Naive thymus-derived CD8-positive, alpha-beta T cell (primary cell): ENCODE data around the gene ASCL2. TPM values are rescaled to one million over a fixed set of nuclear protein-coding genes. Genes with fewer than 3 reads are reported as not detected.

Source experiments
- ATAC-seq, 2 donors: fragments of 150-1000 bp; cut with Tn5 transposase in 1 of 2; sonication (Bioruptor Pico), chemical (Tn5 transposase) in 1 of 2; 1 replicate in 1 of 2; 2 replicates in 1 of 2; pipeline ENCODE4 v1.10.0; 2021; ENCODE audit warnings: mild to moderate bottlenecking in 2 of 2, moderate library complexity in 2 of 2
- POLR2A ChIA-PET: fragments of 350-600 bp; sonication (Branson Sonifier 250); formaldehyde crosslinking; loops from one replicate; lab custom pipeline; 2021; ENCODE audit warnings: antibody characterized with exemption; lab: Charles Lee
- DNase-seq, 10 donors: peaks; one replicate each; pipeline versions ENCODE4 v3.0.0 to v3.0.0-alpha.2; 2020 to 2022
- H3K27ac Mint-ChIP-seq, 10 donors: one replicate each; pipeline ENCODE4 v1.8.0; 2020 to 2022; ENCODE audit warnings: mild to moderate bottlenecking in 10 of 10, mixed read lengths in 10 of 10, moderate library complexity in 4 of 10, inconsistent platforms in 1 of 10
- H3K27me3 Mint-ChIP-seq, 5 donors: one replicate each; pipeline ENCODE4 v1.8.0; 2021 to 2022; ENCODE audit warnings: mixed read lengths in 5 of 5
- H3K36me3 Mint-ChIP-seq, 3 donors: one replicate each; pipeline ENCODE4 v1.8.0; 2020 to 2022; ENCODE audit warnings: mixed read lengths in 3 of 3, mild to moderate bottlenecking in 2 of 3, inconsistent platforms in 1 of 3
- H3K4me1 Mint-ChIP-seq, 4 donors: one replicate each; pipeline ENCODE4 v1.8.0; 2021 to 2022; ENCODE audit warnings: mixed read lengths in 4 of 4
- H3K4me3 Mint-ChIP-seq, 10 donors: one replicate each; pipeline ENCODE4 v1.8.0; 2020 to 2022; ENCODE audit warnings: mild to moderate bottlenecking in 10 of 10, mixed read lengths in 10 of 10, moderate library complexity in 6 of 10, inconsistent platforms in 1 of 10
- H3K9me3 Mint-ChIP-seq, 9 donors: one replicate each; pipeline ENCODE4 v1.8.0; 2020 to 2022; ENCODE audit warnings: mixed read lengths in 9 of 9, mild to moderate bottlenecking in 3 of 9, inconsistent platforms in 1 of 9, moderate library complexity in 1 of 9
- polyA plus RNA-seq, 3 donors: library from polyadenylated mRNA; unstranded; fragments of 300-500 nt; fragmentation: Illumina TruSeq; gene quantifications; one replicate each; pipeline ENCODE4 v1.2.3, GENCODE V29; 2021
- total RNA-seq, 8 experiments: library from RNA in 2 of 8; stranded (reverse) in 2 of 8; gene quantifications; one replicate each; pipeline ENCODE4 v1.2.3 and lab custom pipeline; 2021 to 2026

Gene ASCL2
- total and polyA plus RNA-seq, 5 experiments from 2014 or later: 0.19 to 2.8 (median 0.23) TPM; not detected in 2

GRCh38 chr11:2224254-2224653 is 46.1 kb downstream of the ASCL2 start:
- Mint-ChIP-seq H3K27ac (no peak overlapping the region), H3K4me1 (peaks cover 0 to 2% (median 0%) of the 10 kb centered on the region in 4 donors), H3K36me3 (peaks cover 0 to 43% (median 9%) of the 10 kb centered on the region in 3 donors), H3K27me3 (peaks cover 3 to 20% (median 11%) of the 10 kb centered on the region in 5 donors), H3K4me3 (no peak overlapping the region), H3K9me3 (peaks cover 11 to 50% (median 23%) of the 10 kb centered on the region in 9 donors)
- ATAC-seq: no peak
- POLR2A ChIA-PET: no interaction called here
- DNase-seq: no peak

GRCh38 chr11:2223153-2223794 is 47.1 kb downstream of the ASCL2 start:
- Mint-ChIP-seq H3K4me1 (peaks cover 0 to 4% (median 0%) of the 10 kb centered on the region in 4 donors), H3K4me3 (no peak overlapping the region), H3K36me3 (peaks cover 0 to 36% (median 9%) of the 10 kb centered on the region in 3 donors), H3K27ac (no peak overlapping the region), H3K27me3 (peaks cover 4 to 24% (median 11%) of the 10 kb centered on the region in 5 donors), H3K9me3 (peaks cover 6 to 41% (median 18%) of the 10 kb centered on the region in 9 donors)
- no peak for ATAC-seq
- POLR2A ChIA-PET: no interaction called here
- DNase-seq: no peak

GRCh38 chr11:2222451-2222850 is 47.9 kb downstream of the ASCL2 start:
- no peak overlapping the region for H3K4me3 Mint-ChIP-seq
- peaks cover 4 to 24% (median 11%) of the 10 kb centered on the region in 5 donors for H3K27me3 Mint-ChIP-seq
- peaks cover 6 to 41% (median 18%) of the 10 kb centered on the region in 9 donors for H3K9me3 Mint-ChIP-seq
- H3K36me3 Mint-ChIP-seq: peaks cover 0 to 36% (median 9%) of the 10 kb centered on the region in 3 donors
- POLR2A ChIA-PET: no interaction called here
- peaks cover 0 to 9% (median 0%) of the 10 kb centered on the region in 4 donors for H3K4me1 Mint-ChIP-seq
- no peak overlapping the region for H3K27ac Mint-ChIP-seq
- ATAC-seq (no peak), DNase-seq (no peak)

GRCh38 chr11:2221591-2221990 is 48.8 kb downstream of the ASCL2 start:
- Mint-ChIP-seq H3K4me1 (peaks cover 0 to 9% (median 0%) of the 10 kb centered on the region in 4 donors), H3K4me3 (no peak overlapping the region)
- POLR2A ChIA-PET: no interaction called here

GRCh38 chr11:2221024-2221423 is 49.4 kb downstream of the ASCL2 start:
- DNase-seq (no peak), ATAC-seq (no peak)
- Mint-ChIP-seq H3K9me3 (peaks cover 6 to 41% (median 18%) of the 10 kb centered on the region in 9 donors), H3K4me1 (peaks cover 0 to 9% (median 0%) of the 10 kb centered on the region in 4 donors), H3K27me3 (peaks cover 4 to 24% (median 10%) of the 10 kb centered on the region in 5 donors), H3K36me3 (peaks cover 0 to 36% (median 9%) of the 10 kb centered on the region in 3 donors), H3K27ac (no peak overlapping the region), H3K4me3 (no peak overlapping the region)
- POLR2A ChIA-PET: no interaction called here

More at GRCh38 chr11:2221591-2221990, 48.8 kb downstream of the ASCL2 start:
- H3K27me3 Mint-ChIP-seq: peaks cover 4 to 24% (median 10%) of the 10 kb centered on the region in 5 donors
- H3K27ac Mint-ChIP-seq: no peak overlapping the region
- H3K36me3 Mint-ChIP-seq: peaks cover 0 to 36% (median 9%) of the 10 kb centered on the region in 3 donors
- DNase-seq (no peak), ATAC-seq (no peak)
- H3K9me3 Mint-ChIP-seq: peaks cover 6 to 41% (median 18%) of the 10 kb centered on the region in 9 donors

- POLR2A ChIA-PET: no interaction called here
- Mint-ChIP-seq H3K4me3 (no peak overlapping the region), H3K27ac (no peak overlapping the region), H3K9me3 (peaks cover 6 to 34% (median 18%) of the 10 kb centered on the region in 9 donors), H3K27me3 (peaks cover 0 to 24% (median 10%) of the 10 kb centered on the region in 5 donors), H3K36me3 (peaks cover 0 to 29% (median 9%) of the 10 kb centered on the region in 3 donors), H3K4me1 (peaks cover 0 to 9% (median 0%) of the 10 kb centered on the region in 4 donors)
- no peak for ATAC-seq
- DNase-seq: no peak
Measured at GRCh38 chr11:2220173-2220771, 50.1 kb downstream of the ASCL2 start.

GRCh38 chr11:2219318-2220017 is 50.9 kb downstream of the ASCL2 start:
- Mint-ChIP-seq H3K36me3 (peaks cover 0 to 27% (median 8%) of the 10 kb centered on the region in 3 donors), H3K4me1 (peaks cover 0 to 9% (median 3%) of the 10 kb centered on the region in 4 donors), H3K4me3 (no peak overlapping the region), H3K27me3 (peaks cover 0 to 24% (median 10%) of the 10 kb centered on the region in 5 donors), H3K9me3 (peaks cover 6 to 28% (median 17%) of the 10 kb centered on the region in 9 donors), H3K27ac (no peak overlapping the region)
- ATAC-seq (no peak), DNase-seq (no peak)
- POLR2A ChIA-PET: no interaction called here

Other genes starting within 250 kb of the ASCL2 start
- not detected for gene IGF2, start 131.2 kb downstream of the ASCL2 start, total RNA-seq
- gene IGF2, start 131.2 kb downstream of the ASCL2 start, polyA plus RNA-seq: not detected
- not detected for gene INS, start 109.4 kb downstream of the ASCL2 start, total RNA-seq
- not detected for gene INS, start 109.4 kb downstream of the ASCL2 start, polyA plus RNA-seq
- gene TH, start 98.8 kb downstream of the ASCL2 start, total RNA-seq: not detected
- not detected for gene TH, start 98.8 kb downstream of the ASCL2 start, polyA plus RNA-seq
- 100 to 1,000 TPM; 113 to 115 TPM for gene C11orf21, start 31.3 kb upstream of the ASCL2 start, total RNA-seq
- 10 to 100 TPM; 13.6 to 20.2 (median 20.2) TPM for gene C11orf21, start 31.3 kb upstream of the ASCL2 start, polyA plus RNA-seq
- 100 to 1,000 TPM; 158 to 171 TPM for gene TSPAN32, start 31.4 kb upstream of the ASCL2 start, total RNA-seq
- 100 to 1,000 TPM in 1 of 3 donors, 10 to 100 TPM in 2; 58.5 to 124 (median 96.6) TPM for gene TSPAN32, start 31.4 kb upstream of the ASCL2 start, polyA plus RNA-seq
- 10 to 100 TPM; 83.1 to 92.1 TPM for gene CD81, start 106.7 kb upstream of the ASCL2 start, total RNA-seq
- 10 to 100 TPM; 15.3 to 62.0 (median 42.1) TPM for gene CD81, start 106.7 kb upstream of the ASCL2 start, polyA plus RNA-seq
- 10 to 100 TPM; 56.6 to 65.6 TPM for gene TSSC4, start 130.2 kb upstream of the ASCL2 start, total RNA-seq
- gene TSSC4, start 130.2 kb upstream of the ASCL2 start, polyA plus RNA-seq: 10 to 100 TPM; 49.0 to 68.3 (median 54.7) TPM
- under 1 TPM; 0.60 to 0.69 TPM for gene TRPM5, start 173.9 kb upstream of the ASCL2 start, total RNA-seq
- not detected for gene TRPM5, start 173.9 kb upstream of the ASCL2 start, polyA plus RNA-seq
- gene KCNQ1, start 174.4 kb upstream of the ASCL2 start, total RNA-seq: 10 to 100 TPM; 23.5 to 25.1 TPM
- gene KCNQ1, start 174.4 kb upstream of the ASCL2 start, polyA plus RNA-seq: 10 to 100 TPM in 2 of 3 donors, 1 to 10 TPM in 1; 8.7 to 22.9 (median 10.4) TPM